CD4-positive, alpha-beta T cell treated with Interleukin-2 at 100 ng/mL for 4 hours (primary cell): ENCODE results near the gene ECT2.
"Not testable (repeated sequence)": the region's sequence is repeated elsewhere in the genome, so short reads cannot be mapped to it uniquely, and the experiment has no call there.

Source experiments
- DNase-seq: peaks from one replicate; pipeline ENCODE4 v3.0.0-alpha.2; 2020; ENCODE audit warnings: low spot score

Gene ECT2

DNA sequence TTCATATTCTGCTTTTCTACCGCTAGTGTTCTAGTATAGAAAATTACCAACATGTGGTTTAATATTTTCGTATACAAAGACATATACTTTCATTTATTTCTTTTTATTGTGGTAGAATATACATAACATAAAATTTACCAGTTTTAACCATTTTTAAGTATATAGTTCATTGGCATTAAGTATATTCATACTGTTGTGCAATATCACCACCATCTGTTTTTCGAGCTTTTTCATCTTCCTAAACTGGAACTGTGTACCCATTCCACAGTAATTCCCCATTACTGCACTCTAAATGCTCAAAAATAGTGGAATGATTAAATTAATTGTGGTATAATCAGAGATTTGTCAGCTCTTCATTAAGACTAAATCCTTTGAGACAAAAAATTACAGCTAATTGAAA is 62.9 kb downstream of the ECT2 start:
- DNase-seq = no peak

DNA sequence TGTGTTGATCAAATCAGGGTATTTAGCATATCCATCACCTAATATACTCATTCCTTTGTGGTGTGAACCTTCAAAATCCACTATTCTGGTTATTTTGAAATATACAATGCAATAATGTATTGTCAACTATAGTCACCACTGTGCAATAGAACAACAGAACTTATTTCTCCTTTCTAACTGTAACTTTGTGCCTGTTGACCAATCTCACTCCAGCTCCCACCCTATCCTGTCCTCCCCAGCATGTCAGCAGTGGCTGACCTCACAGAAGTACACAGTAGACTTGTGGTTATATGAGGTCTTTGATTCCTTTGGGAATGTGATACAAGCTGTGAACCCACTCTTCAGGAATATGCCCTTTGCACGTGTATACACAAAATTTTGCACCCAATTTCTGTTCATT is 64.2 kb downstream of the ECT2 start:
- no peak for DNase-seq

DNA sequence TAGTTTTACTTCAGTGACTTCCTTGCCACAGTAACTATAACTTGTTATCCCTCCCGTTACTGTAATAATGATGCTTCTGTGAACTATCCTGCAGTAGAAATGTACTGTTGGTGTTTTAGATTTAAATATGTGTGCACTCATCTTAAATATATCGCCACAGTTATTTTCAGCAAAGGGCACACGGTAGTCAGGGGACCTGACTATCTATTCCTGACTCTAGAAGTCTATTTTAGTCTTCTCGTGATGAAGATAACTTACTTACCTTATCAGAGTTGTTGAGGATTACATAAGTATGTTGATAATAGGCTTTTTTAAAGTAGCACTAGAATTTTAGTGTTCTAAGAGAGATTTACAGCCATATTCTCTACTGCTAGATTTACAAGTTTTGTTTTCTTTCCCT is 65.3 kb downstream of the ECT2 start:
- no peak for DNase-seq

DNA sequence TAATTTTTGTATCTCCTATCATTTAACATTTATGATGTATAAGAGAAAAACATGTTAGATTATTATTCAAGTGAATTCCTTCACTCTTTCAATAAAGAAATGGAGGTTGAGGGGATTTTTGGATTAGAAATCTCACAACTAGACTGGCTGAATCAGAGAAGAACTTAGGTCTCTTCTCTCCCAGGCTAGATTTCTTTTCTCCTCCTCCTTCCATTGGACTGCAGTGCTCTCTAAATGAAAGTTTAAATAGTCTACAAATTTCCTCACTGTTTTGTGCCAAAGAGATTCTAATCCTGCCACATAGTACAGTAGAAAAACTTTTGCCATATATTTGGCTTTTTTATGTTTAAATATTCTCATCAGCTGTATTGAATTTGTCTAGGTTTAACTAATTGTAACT is 65.8 kb downstream of the ECT2 start:
- no peak for DNase-seq

DNA sequence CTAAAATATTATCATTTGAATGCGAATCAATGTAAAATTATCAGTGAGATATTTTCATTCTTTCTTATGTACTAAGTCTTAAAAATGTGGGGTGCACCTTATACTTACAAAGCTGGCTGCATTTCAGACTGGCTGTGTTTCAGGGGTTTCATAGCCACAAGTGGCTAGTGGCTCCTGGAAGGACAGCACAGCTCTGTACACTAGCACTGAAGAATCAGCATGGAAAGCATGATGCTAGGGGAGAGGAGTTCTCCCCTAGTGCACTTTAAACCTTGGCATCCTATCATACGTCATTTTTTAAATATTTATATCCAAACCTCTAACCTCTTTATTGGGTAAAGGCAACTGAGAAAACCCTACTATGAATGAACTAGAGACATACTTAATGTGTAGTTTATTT is 66.4 kb downstream of the ECT2 start:
- DNase-seq = no peak

DNA sequence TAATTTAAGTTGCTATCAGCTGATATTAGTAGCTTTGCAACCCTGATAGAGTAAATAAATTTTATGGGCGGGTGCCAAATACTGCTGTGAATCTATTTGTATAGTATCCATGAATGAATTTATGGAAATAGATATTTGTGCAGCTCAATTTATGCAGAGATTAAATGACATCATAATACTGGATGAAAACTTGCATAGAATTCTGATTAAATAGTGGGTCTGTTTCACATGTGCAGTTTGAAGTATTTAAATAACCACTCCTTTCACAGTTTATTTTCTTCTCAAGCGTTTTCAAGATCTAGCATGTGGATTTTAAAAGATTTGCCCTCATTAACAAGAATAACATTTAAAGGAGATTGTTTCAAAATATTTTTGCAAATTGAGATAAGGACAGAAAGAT is 70.0 kb downstream of the ECT2 start:
- no peak for DNase-seq

DNA sequence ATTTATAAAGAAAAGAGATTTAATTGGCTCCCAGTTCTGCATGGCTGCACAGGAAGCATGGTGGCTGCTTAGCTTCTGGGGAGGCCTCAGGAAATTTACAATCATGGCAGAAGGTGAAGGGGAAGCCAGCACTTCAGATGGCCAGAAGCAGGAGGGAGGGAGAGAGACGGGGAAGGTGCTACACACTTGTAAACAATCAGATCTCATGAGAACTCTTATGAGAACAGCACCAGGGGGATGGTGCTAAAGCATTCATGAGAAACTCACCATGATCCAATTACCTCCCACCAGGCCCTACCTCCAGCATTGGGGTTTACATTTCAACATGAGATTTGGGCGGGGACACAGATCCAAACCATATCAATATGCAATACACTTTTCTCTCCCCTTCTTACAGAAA is 73.7 kb downstream of the ECT2 start:
- no peak for DNase-seq

DNA sequence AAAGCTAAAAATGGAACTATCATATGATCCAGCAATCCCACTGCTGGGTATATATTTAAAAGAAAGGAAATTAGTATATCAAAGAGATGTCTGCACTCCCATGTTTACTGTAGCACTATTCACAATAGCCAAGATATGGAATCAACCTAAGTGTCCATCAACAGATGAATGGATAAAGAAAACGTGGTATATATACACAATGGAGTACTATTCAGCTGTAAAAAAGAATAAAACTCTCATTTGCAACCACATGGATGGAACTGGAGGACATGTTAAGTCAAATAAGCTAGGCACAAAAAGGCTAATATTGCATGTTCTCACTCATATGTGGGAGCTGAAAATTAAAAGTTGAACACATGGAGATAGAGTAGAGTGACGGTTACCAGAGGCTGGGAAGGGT is 76.7 kb downstream of the ECT2 start:
- not testable (repeated sequence) for DNase-seq

DNA sequence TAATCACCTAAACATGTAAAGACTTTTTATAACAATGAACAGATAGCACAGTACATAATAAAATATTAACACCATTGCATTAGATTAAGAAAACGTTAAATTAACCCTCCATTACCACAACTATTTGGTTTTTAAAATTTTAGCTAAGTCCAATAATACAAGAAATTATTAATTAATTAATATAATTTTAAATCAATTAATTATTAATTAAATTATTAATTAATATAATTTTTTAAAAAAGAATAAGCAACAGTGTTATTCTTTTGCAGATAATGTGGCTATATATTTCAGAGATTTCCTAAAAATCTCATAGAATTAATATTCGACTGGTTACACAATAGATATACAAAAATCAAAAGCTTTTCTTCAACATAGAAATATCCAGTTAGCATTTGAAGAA is 82.5 kb downstream of the ECT2 start:
- no peak for DNase-seq

DNA sequence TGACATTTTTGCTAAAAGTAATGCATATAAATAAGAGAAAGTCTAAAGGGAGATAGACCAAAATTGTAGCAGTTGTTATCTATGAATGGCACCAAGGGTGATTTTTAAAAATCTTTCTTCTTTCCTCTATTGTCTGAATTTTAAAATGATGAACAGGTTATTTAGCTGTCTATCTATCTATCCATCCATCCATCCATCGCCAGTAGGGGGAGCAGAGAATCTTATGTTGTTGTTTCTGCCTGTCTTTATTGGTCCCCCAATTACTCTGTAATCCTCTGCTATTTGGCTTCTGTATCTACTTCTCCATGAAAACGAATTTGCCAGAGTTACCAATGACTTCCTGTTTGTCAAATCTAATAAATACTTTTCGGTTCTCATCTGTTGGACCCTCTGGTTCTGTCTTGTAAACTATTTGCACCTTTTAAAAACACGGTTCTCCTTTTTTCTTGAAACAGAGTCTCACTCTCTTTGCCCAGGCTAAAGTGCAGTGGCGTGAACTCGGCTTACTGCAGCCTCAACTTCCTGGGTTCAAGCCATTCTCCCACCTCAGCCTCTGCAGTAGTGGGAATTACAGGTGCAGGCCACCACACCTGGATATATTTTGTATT is 86.0 kb downstream of the ECT2 start:
- DNase-seq = peak; percentile 19

DNA sequence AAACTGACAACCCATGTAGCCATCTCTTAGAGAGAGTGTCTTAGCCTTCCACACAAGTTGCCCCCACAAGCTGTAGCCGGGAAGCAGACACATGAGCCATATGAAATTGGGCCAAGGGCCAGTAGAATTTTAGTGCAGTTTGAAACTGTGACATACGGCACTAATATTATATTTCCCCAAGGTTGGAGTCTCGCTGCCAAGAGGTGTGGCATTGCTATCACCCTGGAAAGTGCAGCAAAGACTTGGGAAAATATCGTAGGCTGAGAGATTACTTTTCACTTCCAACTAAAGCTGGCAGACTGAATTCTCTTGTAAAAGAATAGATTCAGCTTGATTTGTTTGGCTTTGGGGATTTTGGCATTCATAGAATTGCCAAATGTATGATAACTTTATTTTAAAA is 89.2 kb downstream of the ECT2 start:
- DNase-seq = no peak

DNA sequence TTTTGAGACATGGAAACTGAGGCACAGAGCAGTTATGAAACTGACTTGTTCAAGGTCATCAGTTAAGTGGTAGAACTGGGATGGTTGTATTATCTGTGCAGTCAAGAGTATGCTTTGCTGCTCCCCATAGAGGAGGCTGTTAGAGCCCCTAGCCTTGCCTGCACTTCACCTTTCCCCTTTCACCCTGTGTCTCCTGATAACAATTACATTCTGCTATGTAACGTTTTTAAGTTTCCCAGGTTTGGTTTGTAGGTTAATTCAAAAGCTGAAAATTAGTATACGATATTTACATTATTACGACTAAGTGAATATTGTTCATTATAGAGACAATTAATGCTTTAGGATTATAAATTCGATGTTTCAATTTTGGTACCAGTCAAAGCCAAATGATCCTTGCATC is 89.9 kb downstream of the ECT2 start:
- no peak for DNase-seq

DNA sequence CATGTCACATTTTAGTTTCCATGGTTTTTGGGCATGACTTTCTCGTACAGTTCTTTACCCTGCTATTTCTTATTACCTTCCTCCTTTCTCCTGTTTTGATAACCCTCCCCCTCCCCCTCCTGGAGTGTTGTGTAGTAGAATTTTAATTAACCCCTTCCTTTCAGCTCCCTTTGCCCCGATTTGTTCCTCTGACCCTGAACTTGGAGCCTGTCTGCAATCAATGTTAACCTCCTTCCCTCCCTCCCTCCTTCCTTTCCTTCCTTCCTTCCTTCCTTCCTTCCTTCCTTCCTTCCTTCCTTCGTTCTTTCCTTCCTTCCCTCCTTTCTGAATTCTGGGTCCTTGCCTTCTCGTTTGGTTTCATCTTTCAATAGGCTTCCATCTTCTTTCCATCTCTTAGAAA is 90.4 kb downstream of the ECT2 start:
- no peak for DNase-seq

DNA sequence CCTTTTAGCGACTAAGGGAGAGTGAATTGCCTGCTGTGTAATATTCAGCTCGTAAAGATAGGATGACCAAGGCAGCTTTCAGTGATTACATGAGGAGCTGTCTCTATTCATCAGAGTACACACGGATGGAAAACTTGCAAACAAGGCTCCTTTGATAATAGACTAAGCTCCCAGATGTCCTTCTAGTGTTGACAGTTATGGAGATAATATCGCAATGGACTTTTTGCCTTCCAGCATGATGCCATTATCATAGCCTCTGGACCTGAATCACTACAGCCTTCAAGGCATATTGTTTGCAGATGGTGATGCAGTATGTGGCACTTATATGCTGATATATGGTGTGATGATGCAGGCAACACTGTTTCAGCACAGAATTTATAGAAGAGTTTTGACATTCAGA is 93.9 kb downstream of the ECT2 start:
- no peak for DNase-seq

DNA sequence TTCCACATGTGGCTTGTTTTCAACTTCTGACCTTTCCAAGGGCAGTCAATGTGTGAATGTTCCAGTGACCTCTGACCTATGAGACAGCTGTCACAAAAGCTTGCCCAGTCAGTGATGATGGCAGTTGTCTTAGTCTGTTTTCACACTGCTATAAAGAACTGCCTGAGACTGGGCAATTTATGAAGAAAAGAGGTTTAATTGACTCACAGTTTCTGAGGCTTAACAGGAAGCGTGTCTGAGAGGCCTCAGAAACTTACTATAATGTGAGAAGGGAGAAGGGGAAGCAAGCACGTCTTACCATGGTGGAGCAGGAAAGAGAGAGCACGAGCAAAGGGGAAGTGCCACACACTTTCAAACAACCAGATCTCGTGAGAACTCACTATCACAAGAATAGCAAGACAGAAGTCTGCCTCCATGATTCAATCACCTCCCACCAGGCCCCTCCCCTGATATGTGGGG is 95.6 kb downstream of the ECT2 start:
- DNase-seq = no peak

DNA sequence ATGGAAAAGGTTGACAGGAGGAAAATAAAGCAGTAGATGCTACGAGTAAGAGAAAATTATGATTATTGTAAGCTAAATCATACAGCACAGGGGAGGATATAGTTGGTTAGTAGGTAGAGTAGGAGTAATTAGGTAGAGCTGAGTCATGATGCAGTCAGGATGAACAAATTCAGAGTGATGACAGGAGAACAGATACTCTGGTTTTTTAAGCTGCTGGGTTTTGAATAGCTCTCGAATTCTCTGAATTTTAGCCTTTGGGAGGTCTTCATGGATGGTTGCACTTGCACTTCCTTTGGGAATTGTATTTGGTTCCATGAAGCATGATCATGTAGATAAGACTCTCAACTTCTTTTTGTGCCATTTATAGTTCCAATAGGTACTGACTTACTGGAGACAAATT is 96.2 kb downstream of the ECT2 start:
- no peak for DNase-seq

DNA sequence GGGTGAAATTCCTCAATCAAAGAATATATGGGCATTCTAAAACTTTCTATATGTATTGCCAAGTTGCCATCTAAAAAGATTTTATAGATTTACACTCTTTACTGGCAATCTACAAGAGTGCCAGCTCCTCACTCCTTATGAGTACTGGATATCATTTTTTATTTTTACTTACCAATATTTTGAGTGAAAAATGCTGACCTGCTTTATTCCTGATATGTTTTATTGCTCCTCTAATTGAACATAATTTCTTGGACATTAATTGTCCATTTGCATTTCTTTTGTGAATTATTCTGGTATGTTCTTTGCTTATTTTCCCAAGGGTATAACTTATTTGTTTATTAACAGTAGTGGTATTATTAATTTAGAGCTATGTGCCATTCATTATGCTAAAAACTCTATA is 96.8 kb downstream of the ECT2 start:
- DNase-seq = no peak

DNA sequence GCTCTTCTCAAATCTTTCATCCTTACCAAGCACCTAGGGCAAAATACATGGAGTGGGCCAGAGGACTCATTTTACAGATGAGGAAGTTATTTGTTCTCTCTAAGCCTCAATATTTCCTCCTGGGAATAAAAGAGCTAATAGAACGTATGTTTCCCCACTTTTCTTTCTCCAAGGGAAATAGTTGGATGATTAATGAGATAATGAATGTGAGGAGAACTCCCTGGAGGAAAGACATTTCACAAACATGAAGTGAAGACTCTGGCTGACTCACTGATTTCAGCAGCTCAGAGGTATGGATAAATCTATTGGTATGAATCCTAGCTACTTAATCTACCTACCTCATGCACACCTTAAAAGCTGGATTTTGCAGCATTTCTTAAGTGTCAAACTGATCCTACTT is 98.4 kb downstream of the ECT2 start:
- DNase-seq = no peak

DNA sequence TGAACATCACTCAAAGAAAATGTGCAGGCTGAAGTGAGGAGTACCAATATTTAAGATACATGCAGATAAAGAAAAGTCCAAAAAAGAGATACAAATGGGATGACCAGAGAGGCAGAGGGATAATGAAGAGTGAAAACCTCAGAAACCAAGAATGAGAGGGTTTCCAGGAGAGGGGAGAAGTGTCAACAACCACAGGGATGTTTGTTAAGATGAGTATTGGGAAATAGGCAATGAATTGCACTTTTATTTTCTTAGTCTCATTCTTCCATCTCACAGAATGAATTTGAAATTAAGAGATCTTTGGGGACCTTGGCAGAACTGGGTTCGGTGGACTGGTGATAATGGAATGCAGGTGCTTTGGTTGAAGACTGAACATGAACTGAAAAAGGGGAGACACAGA is 102.5 kb downstream of the ECT2 start:
- no peak for DNase-seq

DNA sequence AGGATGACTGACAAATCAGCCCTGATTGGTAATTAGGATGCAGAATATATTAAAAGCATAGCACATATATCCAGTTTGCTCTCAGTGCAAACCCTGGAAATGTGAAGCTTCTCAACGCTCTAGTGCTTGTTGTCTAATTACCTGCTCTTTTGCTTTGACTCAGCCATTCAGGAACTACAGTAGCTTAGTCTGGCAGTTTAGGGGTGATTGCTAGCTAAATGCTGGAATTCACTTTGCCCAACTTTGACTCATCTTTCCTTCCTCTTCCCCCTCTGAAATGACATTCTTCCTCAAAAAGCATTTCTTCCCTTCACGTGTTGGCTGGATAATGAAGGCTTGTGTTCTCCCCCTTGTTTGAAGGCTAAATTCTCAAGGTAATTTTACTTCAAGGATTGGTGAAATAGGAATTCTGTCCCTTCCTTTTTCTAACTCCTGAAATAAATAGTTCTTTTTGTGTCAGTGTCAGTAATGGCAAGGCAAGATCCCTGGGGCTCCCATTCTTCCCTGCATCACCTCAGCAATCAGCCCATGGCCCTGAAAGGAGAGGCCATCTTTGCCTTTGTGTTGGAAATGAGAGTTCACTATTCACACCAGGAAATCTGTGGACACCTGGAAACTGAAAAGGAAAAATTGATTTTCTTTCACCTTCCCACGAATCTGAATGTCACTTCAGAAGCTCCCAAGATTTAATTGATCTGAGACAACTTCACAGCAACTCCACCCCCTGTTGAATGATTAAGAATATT is 103.6 kb downstream of the ECT2 start:
- no peak for DNase-seq

DNA sequence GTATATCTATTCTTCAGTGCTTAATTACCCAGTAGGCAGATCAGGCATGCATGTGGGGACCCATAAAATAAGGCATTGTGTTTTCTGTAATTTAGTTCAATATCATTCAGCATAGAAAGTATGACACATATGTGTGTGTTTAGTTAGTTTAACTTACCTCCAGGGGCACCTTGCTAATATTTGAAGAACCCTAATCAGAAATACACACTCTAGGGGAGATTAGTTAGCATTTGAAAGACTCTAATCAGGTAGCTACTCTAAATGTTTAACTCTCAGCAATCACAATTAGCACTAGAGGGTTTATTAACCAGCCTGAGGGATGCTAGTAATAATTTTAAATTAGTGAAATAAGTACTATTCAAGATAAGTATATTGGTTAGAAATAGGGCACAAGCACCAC is 104.5 kb downstream of the ECT2 start:
- DNase-seq = no peak

DNA sequence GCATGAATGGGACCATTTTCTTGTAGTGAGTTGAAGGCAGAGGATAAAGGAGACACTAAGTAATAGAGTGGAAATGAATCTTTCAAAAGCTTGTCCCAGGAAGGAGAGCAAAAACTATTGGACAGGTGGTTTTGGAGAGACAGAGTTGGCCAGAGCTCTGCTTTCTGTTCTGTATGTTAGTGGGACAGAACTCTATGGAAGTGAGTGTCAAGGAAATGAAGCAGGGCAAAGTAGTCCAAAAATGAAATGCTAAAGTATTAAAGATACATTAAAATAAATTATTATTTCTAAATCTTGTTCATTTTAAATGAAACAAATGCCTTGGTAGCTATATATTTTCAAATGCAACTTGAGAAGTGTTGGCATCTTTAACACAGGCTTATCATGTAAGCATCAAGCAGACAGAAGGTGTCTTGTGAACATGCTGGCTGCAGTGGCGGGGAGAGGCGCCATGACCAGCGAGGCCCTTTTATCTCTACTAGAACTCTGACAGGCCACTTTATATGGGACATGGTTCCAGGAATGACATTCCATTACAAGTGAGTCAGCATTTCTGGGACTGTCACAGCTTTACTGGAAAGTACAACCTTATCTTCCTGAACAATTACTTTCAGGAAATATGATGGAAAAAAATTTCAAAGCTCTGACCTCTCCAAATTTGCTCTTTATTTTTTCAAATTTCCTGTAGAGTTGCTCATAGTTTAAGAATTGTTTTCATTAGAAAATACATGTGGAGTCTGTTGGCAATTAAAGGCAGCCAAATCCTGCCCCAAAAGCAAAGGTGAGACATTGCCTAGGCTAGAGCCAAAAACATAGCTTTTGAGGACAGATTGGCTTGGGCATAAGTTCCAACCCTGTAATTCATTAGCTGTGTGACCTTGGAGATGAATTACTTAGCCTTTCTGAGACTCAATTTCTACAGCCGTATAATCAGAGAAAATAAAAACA is 106.5 kb downstream of the ECT2 start:
- no peak for DNase-seq

DNA sequence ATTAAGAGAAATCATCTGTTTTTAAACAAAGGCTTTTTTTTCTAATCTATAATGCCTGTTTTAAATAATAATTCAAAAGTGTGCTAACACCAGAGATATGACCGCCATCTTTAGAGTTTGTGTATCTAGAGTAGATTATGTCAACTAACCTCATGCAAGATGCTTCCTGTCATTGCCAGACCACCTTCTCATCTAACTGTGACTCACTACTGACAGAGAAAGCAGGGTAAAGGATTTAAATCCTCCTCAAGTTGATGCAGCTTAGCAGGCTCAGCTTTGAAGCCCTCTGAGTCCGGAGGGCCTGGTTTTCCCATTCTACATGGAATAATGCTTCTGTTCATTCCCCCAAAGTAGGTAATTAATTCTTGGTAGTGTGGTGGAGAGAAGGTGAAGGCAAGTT is 108.5 kb downstream of the ECT2 start:
- no peak for DNase-seq
